GM18907 (cell line): ENCODE data around the gene EMC10.
"Not testable (repeated sequence)": the region's sequence is repeated elsewhere in the genome, so short reads cannot be mapped to it uniquely, and the experiment has no call there.

ENCODE experiments used
- ATAC-seq: cut with Tn5 transposase; IDR thresholded peaks from one replicate; pipeline ENCODE4 v1.9.1; 2021; ENCODE audit warnings: mild to moderate bottlenecking, moderate library complexity; ENCODE audit not compliant: unreplicated experiment

The EMC10 gene

GRCh38 chr19:50512999-50513745 lies 36.9 kb downstream of the EMC10 start:
- ATAC-seq = no peak

- no peak for ATAC-seq
These were observed 37.5 kb downstream of the EMC10 start, which contains the start of gene ASPDH for GRCh38 chr19:50513746-50514345. Gene ASPDH (minus strand): TSS chr19:50513913. CDS start chr19:50513823, 90 bp downstream.

DNA sequence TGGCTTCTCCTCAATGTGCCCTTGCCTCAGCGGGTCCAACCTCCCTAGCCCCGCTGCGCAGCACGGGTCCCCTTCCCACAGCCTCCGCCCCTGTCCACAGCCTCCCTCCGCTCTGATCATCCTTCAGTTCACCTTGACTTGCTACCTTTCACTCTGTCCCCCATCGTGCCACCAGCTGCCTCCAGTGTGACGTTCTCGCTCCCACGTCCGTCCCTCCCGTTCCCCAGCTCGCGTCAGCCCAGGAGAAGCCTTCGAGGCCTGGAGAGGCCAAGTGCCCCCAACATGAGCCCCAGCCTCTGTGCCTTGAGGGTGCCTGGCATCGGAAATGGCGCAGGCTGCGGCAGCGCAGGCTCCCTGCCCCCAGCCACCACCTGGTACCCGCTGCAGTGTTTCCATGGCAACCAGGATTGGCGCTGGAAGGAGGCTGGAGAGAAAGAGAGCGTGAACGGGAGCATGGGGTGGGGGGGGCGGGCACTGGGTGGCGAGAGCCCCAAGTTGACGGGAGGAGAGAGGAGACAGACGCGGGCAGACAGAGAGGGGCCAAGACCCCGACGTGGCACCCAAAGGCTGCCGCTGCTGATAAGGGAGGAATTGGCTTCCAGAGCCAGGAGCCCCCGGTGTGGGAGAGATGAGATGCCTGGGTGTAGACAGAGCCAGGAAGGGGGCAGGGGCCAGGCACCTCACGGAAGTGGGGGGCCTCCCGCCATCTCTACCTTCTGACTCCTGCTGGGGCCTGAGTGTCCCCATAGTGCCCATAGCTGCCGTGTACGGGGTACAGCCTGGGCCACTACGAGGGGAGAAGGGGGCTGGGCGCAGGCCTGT lies 38.2 kb downstream of the EMC10 start:
- no peak for ATAC-seq

DNA sequence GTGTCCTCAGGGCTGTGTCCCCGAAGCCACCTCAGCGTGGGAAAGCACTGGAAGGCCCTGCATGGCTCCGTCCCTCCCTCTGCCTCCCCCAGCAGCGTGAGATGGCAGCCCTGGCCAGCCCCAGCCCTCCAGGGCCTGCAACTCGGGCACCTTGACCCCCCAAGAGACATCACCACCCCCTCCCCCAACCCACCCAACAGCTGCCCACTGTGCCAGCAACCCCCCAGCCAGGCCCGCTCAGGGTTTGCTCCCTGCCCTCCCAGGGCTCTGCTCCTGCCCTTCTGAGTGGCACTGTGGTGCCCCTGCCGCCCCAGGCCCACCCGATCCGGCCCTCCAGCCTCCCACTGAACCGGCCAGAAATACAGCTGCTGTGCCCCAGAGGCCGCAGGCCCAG lies 38.9 kb downstream of the EMC10 start:
- ATAC-seq = no peak

DNA sequence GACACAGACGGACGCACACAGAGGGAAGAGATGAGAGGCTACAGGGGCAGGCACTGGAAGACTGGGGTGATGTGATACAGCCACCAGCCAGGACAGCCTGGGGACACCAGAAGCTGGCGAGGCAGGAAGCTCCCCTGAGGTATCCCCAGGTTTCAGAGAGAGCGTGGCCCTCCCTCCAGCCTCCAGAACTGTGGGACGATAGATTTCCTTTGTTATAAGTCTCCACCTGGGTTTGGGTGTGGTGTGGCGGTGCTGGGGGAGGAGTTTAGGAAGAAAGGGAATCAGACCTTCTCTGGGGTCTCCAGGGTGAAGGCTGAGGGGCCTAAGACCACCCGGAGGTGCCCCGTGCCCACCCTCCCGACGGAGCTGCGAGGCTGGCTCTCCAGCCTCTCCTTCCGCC lies 40.1 kb downstream of the EMC10 start:
- ATAC-seq = no peak

GRCh38 chr19:50516964-50517703 lies 40.8 kb downstream of the EMC10 start:
- no peak for ATAC-seq

DNA sequence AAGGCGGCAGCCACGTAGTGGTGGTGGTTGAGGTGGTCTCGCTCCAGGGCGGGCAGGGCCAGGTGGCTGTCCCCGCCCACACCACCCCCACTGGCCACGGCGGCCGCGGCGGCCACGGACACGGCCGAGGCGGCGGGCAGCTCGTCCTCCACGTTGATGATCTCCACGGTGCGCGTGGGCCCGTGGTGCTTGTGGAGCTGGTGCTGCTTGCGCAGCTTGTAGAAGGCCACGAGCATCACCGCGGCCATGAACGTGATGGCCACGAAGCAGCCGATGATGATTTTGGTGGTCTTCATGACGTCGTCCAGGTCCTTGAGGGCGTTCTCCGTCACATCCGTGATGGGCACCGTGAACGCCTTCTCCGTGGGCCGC lies 41.4 kb downstream of the EMC10 start:
- no peak for ATAC-seq

DNA sequence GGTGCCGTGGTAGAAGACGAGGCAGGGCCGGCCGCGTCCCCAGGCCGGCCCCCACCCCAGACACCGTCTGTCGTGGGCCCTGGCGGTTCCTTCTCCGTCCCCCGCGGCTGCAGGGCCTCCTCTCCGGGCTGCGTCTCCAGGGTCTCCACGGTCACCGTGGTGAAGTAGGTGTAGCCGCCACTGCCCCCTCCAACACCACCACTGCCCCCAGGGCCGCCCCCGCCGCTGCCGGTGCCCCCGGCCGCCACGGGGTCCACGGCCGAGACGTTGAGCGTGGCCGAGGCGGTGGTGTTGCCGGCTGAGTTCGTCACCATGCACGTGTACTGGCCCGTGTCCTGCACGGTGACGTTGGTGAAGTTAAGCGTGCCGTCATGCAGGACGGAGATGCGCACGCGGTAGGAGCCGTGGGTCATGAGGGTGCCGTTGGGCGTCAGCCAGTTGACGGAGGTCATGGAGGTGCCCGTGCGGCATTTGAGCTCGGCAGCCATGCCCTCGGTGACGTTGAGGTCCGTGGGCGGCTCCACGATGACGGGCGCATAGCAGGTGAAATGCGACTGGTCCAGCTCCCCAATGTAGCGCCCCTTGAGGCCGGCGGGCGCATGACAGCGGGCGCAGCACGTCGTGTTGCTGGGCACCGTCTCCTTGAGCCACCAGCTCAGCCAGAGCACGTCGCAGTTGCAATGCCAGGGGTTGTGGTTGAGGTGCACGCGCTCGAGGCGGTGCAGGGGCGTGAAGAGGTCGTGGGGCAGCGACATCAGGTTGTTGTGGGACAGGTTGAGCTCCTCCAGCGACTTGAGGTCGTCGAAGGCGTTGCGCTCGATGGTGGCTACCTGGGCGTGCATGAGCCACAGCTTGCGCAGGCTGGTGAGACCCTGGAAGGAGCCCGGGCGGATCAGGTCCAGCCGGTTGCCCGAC lies 42.0 kb downstream of the EMC10 start:
- ATAC-seq = no peak

GRCh38 chr19:50519006-50519575 lies 42.8 kb downstream of the EMC10 start:
- no peak for ATAC-seq

- no peak for ATAC-seq
These were observed 44.6 kb downstream of the EMC10 start for GRCh38 chr19:50520822-50521465.

DNA sequence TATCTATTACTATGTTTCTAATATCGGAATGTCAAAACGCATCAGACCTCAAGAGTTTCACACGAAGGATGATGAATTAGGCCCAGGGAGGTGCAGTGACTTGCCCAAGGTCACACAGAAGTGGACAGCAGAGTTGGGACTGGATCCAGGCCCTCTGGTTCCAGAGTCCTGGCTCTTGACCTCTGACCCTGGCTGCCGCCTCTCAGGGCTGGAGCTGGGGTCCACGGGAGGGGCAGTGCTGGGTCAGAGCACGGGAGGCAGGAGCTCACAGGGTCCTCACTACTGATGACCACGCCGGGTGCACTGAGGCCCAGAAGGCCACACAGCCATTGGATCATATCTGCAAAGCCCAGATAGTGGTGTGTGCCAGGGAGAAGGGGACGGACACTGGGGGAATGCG lies 46.6 kb downstream of the EMC10 start:
- ATAC-seq = no peak

- ATAC-seq = not testable (repeated sequence)
These were observed 51.7 kb downstream of the EMC10 start for GRCh38 chr19:50528052-50528451.

GRCh38 chr19:50531171-50531612 lies 54.9 kb downstream of the EMC10 start:
- ATAC-seq = no peak

DNA sequence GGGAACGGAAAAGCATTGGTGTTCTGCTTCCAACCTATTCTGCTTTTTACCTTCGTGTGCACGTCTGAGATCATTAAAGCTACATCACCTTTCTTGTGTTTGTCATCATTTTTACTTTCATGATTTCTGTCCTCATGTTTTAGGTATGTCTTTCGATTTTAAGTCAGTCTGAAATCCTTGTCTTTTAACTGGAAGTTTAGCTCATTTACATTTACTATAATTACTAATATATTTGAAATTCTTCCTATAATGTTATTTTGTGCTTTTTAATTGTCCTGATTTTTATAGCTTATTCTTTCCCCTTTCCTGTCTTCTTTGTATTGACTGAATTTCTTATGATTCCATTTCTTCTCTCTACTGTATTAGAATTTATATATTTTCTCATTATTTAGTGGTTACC lies 56.6 kb downstream of the EMC10 start:
- no peak for ATAC-seq

- ATAC-seq = no peak
These were observed 58.2 kb downstream of the EMC10 start for GRCh38 chr19:50534478-50534877.

GRCh38 chr19:50535672-50536187 lies 59.4 kb downstream of the EMC10 start:
- ATAC-seq = no peak

DNA sequence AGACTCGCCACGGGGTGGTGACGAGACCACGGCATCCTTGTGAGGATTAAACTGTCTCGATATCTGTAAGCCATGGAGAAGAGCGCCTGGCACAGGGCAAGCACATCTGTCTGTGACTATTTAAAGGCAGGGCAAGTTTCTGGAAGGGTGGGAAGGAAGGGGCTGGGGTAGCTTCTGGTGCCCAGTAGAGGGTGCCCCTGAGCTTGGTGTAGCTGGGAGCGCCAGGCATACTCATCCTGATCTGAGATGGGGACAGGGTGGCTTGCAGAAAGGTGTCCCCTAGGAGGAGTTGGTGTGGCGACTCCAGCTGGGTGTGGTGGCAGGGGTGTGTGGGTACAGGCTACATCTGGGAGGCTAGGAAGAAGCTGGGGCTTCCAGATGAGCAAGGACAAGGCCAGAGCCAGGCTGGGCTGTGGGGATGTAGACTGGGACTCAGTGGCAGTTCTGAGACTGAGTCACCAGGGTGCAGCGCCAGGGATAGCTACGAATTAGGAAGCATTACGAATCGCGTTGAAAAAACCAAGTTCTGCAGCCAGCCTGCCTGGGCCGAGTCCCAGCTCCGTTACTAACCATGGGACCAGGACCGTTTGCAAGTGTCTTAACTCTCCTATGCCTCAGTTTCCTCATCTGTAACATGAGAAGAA lies 60.5 kb downstream of the EMC10 start:
- ATAC-seq = no peak

GRCh38 chr19:50537306-50537685 lies 61.0 kb downstream of the EMC10 start:
- no peak for ATAC-seq
